ENCODE measurements around the gene ELFN2. TPM values are rescaled to one million over a fixed set of nuclear protein-coding genes. Genes with fewer than 3 reads are reported as not detected.
"Not testable (repeated sequence)": the region's sequence is repeated elsewhere in the genome, so short reads cannot be mapped to it uniquely, and the experiment has no call there.

The ELFN2 gene
- total RNA-seq, 1 experiment from 2014 or later = 0.02 TPM

GRCh38 chr22:37413546-37413945 lies 13.7 kb downstream of the ELFN2 start:
- DNase-seq (ENCODE audit: extremely low read depth, low read depth) = no peak

GRCh38 chr22:37412495-37413250 lies 14.6 kb downstream of the ELFN2 start:
- DNase-seq (ENCODE audit: extremely low read depth, low read depth) = no peak

GRCh38 chr22:37411655-37412054 lies 15.6 kb downstream of the ELFN2 start:
- no peak for DNase-seq (ENCODE audit: extremely low read depth, low read depth)

- no peak for DNase-seq (ENCODE audit: extremely low read depth, low read depth)
Observed at GRCh38 chr22:37410174-37411055, 16.9 kb downstream of the ELFN2 start.

- no peak for DNase-seq (ENCODE audit: extremely low read depth, low read depth)
Observed at GRCh38 chr22:37409459-37410050, 17.7 kb downstream of the ELFN2 start.

- DNase-seq (ENCODE audit: extremely low read depth, low read depth) = no peak
Observed at GRCh38 chr22:37409031-37409430, 18.2 kb downstream of the ELFN2 start.

GRCh38 chr22:37407856-37408255 lies 19.4 kb downstream of the ELFN2 start:
- no peak for DNase-seq (ENCODE audit: extremely low read depth, low read depth)

- no peak for DNase-seq (ENCODE audit: extremely low read depth, low read depth)
Observed at GRCh38 chr22:37406441-37407235, 20.6 kb downstream of the ELFN2 start.

GRCh38 chr22:37404091-37404490 lies 23.2 kb downstream of the ELFN2 start:
- no peak for DNase-seq (ENCODE audit: extremely low read depth, low read depth)

GRCh38 chr22:37403267-37403960 lies 23.9 kb downstream of the ELFN2 start:
- DNase-seq (ENCODE audit: extremely low read depth, low read depth) = no peak

- DNase-seq (ENCODE audit: extremely low read depth, low read depth) = no peak
Observed at GRCh38 chr22:37402184-37402506, 25.1 kb downstream of the ELFN2 start.

GRCh38 chr22:37401401-37402183 lies 25.7 kb downstream of the ELFN2 start:
- DNase-seq (ENCODE audit: extremely low read depth, low read depth) = no peak

- no peak for DNase-seq (ENCODE audit: extremely low read depth, low read depth)
Observed at GRCh38 chr22:37400719-37401118, 26.6 kb downstream of the ELFN2 start.

- not testable (repeated sequence) for DNase-seq (ENCODE audit: extremely low read depth, low read depth)
Observed at GRCh38 chr22:37399457-37399856, 27.8 kb downstream of the ELFN2 start.

- DNase-seq (ENCODE audit: extremely low read depth, low read depth) = no peak
Observed at GRCh38 chr22:37397226-37397625, 30.1 kb downstream of the ELFN2 start.

GRCh38 chr22:37396488-37397084 lies 30.7 kb downstream of the ELFN2 start:
- DNase-seq (ENCODE audit: extremely low read depth, low read depth) = no peak

GRCh38 chr22:37394341-37394740 lies 32.9 kb downstream of the ELFN2 start:
- DNase-seq (ENCODE audit: extremely low read depth, low read depth) = no peak

- no peak for DNase-seq (ENCODE audit: extremely low read depth, low read depth)
Observed at GRCh38 chr22:37393746-37394145, 33.5 kb downstream of the ELFN2 start.

GRCh38 chr22:37392721-37393328 lies 34.5 kb downstream of the ELFN2 start:
- no peak for DNase-seq (ENCODE audit: extremely low read depth, low read depth)
